Measurements from ENCODE around the gene HDLBP.

Gene HDLBP

GRCh38 chr2:241315093-241315878 lies at the start of gene HDLBP:
Gene HDLBP (minus strand): TSS chr2:241315672. CDS start chr2:241266869, 48,803 bp downstream.
- no peak for FAIRE-seq

- no peak for FAIRE-seq
These were observed 49.3 kb upstream of the HDLBP start for GRCh38 chr2:241364781-241365180.

- no peak for FAIRE-seq
These were observed 48.0 kb upstream of the HDLBP start for GRCh38 chr2:241363426-241363825.

- no peak for FAIRE-seq
These were observed 44.1 kb upstream of the HDLBP start for GRCh38 chr2:241359481-241360045.

GRCh38 chr2:241358470-241358869 lies 43.0 kb upstream of the HDLBP start:
- FAIRE-seq = no peak

- no peak for FAIRE-seq
These were observed 42.1 kb upstream of the HDLBP start for GRCh38 chr2:241357531-241357930.

GRCh38 chr2:241356871-241357260 lies 41.4 kb upstream of the HDLBP start:
- FAIRE-seq = no peak

GRCh38 chr2:241355983-241356870 lies 40.8 kb upstream of the HDLBP start, which contains the start of gene FARP2:
Gene FARP2 (plus strand): TSS chr2:241356285. CDS start chr2:241373108, 16,823 bp downstream.
- FAIRE-seq = no peak

GRCh38 chr2:241354668-241355658 lies 39.5 kb upstream of the HDLBP start:
- FAIRE-seq = no peak

- FAIRE-seq = no peak
These were observed 36.8 kb upstream of the HDLBP start for GRCh38 chr2:241352227-241352626.

- FAIRE-seq = no peak
These were observed 36.2 kb upstream of the HDLBP start for GRCh38 chr2:241351640-241352031.

GRCh38 chr2:241350878-241351639 lies 35.6 kb upstream of the HDLBP start:
- FAIRE-seq = no peak

- FAIRE-seq = no peak
These were observed 35.0 kb upstream of the HDLBP start for GRCh38 chr2:241350530-241350877.

GRCh38 chr2:241349941-241350340 lies 34.5 kb upstream of the HDLBP start:
- no peak for FAIRE-seq

GRCh38 chr2:241344925-241345651 lies 29.6 kb upstream of the HDLBP start:
- FAIRE-seq = no peak

- FAIRE-seq = no peak
These were observed 25.2 kb upstream of the HDLBP start for GRCh38 chr2:241340631-241341163.

GRCh38 chr2:241339839-241340630 lies 24.6 kb upstream of the HDLBP start:
- no peak for FAIRE-seq

GRCh38 chr2:241334813-241335212 lies 19.3 kb upstream of the HDLBP start:
- FAIRE-seq = no peak

- no peak for FAIRE-seq
These were observed 15.1 kb upstream of the HDLBP start for GRCh38 chr2:241330616-241330981.
